ENCODE data around the gene CRY2. TPM values are rescaled to one million over a fixed set of nuclear protein-coding genes. Genes with fewer than 3 reads are reported as not detected.
A peak's percentile ranks its signal among the peaks of the same experiment; 100 is the strongest.

CRY2 gene
- total and polyA plus RNA-seq, 2 of the 13 experiments (the other 11 are each of a cell fraction or from before 2014, with no cell fraction given), result 10.1 to 12.2 TPM

DNA sequence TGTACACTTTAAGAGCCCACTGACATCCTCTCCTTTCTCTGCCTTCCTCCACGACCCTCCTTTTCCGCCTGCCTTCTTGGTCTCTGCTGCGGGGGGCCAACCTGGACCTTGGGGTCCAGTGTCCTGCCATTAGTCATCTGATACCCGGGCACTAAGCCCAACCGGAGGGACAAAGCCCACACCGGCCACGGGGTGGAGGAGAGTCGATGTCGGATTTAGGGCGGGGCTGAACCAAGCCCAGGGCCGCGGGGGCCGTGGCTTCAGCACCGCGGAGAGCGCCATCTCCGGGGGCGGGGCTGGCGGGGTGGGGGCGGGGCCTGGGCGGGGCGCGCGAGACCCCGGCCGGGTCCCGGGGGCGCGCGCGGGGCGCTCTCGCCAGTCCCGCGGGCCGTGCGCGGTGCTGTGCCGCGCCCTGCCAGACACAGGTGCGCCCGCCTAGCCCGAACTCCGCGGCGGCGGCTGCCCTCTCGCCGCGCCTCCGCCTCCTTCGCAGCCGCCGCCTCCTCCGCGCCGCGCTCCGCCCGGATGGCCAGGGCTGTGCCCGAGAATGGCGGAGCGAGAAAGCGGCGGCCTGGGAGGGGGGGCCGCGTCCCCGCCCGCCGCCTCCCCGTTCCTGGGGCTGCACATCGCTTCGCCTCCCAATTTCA lies 38.1 kb downstream of the CRY2 start, which contains the start of gene MAPK8IP1 (continued):
- TF ChIP-seq ZMYM3 (CRISPR knock-in tag; IDR thresholded peaks at IDR 0.05), result no peak
- TF ChIP-seq, protein P1, sequence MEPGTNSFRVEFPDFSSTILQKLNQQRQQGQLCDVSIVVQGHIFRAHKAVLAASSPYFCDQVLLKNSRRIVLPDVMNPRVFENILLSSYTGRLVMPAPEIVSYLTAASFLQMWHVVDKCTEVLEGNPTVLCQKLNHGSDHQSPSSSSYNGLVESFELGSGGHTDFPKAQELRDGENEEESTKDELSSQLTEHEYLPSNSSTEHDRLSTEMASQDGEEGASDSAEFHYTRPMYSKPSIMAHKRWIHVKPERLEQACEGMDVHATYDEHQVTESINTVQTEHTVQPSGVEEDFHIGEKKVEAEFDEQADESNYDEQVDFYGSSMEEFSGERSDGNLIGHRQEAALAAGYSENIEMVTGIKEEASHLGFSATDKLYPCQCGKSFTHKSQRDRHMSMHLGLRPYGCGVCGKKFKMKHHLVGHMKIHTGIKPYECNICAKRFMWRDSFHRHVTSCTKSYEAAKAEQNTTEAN (CRISPR knock-in tag; conservative IDR thresholded peaks at IDR 0.05), result 0 out of 2 replicates have a peak, but pooled peaks have one; percentile 25
- no peak for TF ChIP-seq KLF9 (CRISPR knock-in tag; IDR thresholded peaks at IDR 0.05; ENCODE audit: low read depth)
- TF ChIP-seq KMT2A (CRISPR knock-in tag; IDR thresholded peaks at IDR 0.05), result peak; percentile 52; the same call in 1 of the 2 replicates
- TF ChIP-seq, protein P2, sequence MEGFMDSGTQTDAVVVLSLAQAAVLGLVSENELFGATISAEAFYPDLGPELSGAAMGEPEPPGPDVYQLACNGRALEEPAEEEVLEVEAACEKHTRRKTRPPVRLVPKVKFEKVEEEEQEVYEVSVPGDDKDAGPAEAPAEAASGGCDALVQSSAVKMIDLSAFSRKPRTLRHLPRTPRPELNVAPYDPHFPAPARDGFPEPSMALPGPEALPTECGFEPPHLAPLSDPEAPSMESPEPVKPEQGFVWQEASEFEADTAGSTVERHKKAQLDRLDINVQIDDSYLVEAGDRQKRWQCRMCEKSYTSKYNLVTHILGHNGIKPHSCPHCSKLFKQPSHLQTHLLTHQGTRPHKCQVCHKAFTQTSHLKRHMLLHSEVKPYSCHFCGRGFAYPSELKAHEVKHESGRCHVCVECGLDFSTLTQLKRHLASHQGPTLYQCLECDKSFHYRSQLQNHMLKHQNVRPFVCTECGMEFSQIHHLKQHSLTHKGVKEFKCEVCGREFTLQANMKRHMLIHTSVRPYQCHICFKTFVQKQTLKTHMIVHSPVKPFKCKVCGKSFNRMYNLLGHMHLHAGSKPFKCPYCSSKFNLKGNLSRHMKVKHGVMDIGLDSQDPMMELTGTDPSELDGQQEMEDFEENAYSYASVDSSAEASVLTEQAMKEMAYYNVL (CRISPR knock-in tag; IDR thresholded peaks at IDR 0.05; ENCODE audit: borderline replicate concordance), result no peak
- TF ChIP-seq, protein P3, sequence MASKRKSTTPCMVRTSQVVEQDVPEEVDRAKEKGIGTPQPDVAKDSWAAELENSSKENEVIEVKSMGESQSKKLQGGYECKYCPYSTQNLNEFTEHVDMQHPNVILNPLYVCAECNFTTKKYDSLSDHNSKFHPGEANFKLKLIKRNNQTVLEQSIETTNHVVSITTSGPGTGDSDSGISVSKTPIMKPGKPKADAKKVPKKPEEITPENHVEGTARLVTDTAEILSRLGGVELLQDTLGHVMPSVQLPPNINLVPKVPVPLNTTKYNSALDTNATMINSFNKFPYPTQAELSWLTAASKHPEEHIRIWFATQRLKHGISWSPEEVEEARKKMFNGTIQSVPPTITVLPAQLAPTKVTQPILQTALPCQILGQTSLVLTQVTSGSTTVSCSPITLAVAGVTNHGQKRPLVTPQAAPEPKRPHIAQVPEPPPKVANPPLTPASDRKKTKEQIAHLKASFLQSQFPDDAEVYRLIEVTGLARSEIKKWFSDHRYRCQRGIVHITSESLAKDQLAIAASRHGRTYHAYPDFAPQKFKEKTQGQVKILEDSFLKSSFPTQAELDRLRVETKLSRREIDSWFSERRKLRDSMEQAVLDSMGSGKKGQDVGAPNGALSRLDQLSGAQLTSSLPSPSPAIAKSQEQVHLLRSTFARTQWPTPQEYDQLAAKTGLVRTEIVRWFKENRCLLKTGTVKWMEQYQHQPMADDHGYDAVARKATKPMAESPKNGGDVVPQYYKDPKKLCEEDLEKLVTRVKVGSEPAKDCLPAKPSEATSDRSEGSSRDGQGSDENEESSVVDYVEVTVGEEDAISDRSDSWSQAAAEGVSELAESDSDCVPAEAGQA (IDR thresholded peaks at IDR 0.05; ENCODE audit: low read depth), result no peak
- TF ChIP-seq, protein P3 (CRISPR knock-in tag; IDR thresholded peaks at IDR 0.05; ENCODE audit: borderline replicate concordance), result no peak
- TF ChIP-seq, protein P4, sequence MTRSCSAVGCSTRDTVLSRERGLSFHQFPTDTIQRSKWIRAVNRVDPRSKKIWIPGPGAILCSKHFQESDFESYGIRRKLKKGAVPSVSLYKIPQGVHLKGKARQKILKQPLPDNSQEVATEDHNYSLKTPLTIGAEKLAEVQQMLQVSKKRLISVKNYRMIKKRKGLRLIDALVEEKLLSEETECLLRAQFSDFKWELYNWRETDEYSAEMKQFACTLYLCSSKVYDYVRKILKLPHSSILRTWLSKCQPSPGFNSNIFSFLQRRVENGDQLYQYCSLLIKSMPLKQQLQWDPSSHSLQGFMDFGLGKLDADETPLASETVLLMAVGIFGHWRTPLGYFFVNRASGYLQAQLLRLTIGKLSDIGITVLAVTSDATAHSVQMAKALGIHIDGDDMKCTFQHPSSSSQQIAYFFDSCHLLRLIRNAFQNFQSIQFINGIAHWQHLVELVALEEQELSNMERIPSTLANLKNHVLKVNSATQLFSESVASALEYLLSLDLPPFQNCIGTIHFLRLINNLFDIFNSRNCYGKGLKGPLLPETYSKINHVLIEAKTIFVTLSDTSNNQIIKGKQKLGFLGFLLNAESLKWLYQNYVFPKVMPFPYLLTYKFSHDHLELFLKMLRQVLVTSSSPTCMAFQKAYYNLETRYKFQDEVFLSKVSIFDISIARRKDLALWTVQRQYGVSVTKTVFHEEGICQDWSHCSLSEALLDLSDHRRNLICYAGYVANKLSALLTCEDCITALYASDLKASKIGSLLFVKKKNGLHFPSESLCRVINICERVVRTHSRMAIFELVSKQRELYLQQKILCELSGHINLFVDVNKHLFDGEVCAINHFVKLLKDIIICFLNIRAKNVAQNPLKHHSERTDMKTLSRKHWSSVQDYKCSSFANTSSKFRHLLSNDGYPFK (CRISPR knock-in tag; IDR thresholded peaks at IDR 0.05; ENCODE audit: borderline replicate concordance), result no peak
- TF ChIP-seq ARNTL (CRISPR knock-in tag; IDR thresholded peaks at IDR 0.05), result no peak
- TF ChIP-seq ZSCAN30 (CRISPR knock-in tag; IDR thresholded peaks at IDR 0.05), result no peak
- TF ChIP-seq MZF1 (CRISPR knock-in tag; IDR thresholded peaks at IDR 0.05; ENCODE audit: borderline replicate concordance), result no peak

All from HepG2 (cell line).